ENCODE data around the gene GLIPR1L2. TPM values are rescaled to one million over a fixed set of nuclear protein-coding genes. Genes with fewer than 3 reads are reported as not detected.
"Not testable (repeated sequence)": the region's sequence is repeated elsewhere in the genome, so short reads cannot be mapped to it uniquely, and the experiment has no call there.

The GLIPR1L2 gene
- total RNA-seq, 4 donors from 2014 or later, result 0.15 to 0.29 (median 0.19) TPM; not detected in 1

GRCh38 chr12:75444429-75445136 is 53.7 kb downstream of the GLIPR1L2 start:
- no peak for DNase-seq
- WGBS, 2 donors, result 79 to 83% methylated on average over 5 to 6 of the region's 6 CpGs
- H3K4me1 ChIP-seq, result no peaks in the 10 kb centered on the region
- intact Hi-C loops (cut with DNase I), result no loop called here
- H3K27me3 ChIP-seq, result peaks cover 0 to 14% (median 0%) of the 10 kb centered on the region in 4 donors
- H3K4me3 ChIP-seq, result no peak overlapping the region
- no peak overlapping the region for H3K27ac ChIP-seq
- H3K36me3 ChIP-seq, result no peaks in the 10 kb centered on the region
- H3K9me3 ChIP-seq, result no peaks in the 10 kb centered on the region
- no peak for TF ChIP-seq POLR2A (IDR thresholded peaks at IDR 0.05)
- no peak for TF ChIP-seq CTCF (IDR thresholded peaks at IDR 0.05)

GRCh38 chr12:75445137-75445507 is 54.2 kb downstream of the GLIPR1L2 start:
- intact Hi-C loops (cut with DNase I), result not testable (repeated sequence)

GRCh38 chr12:75446857-75447256 is 56.0 kb downstream of the GLIPR1L2 start:
- no peak overlapping the region for H3K27ac ChIP-seq
- intact Hi-C loops (cut with DNase I), result no loop called here
- peaks cover 0 to 2% (median 0%) of the 10 kb centered on the region in 4 donors for H3K27me3 ChIP-seq
- no peaks in the 10 kb centered on the region for H3K36me3 ChIP-seq
- no peak for TF ChIP-seq CTCF (IDR thresholded peaks at IDR 0.05)
- no peak for TF ChIP-seq POLR2A (IDR thresholded peaks at IDR 0.05)
- DNase-seq, result no peak
- no peaks in the 10 kb centered on the region for H3K4me1 ChIP-seq
- no peaks in the 10 kb centered on the region for H3K9me3 ChIP-seq
- no peak overlapping the region for H3K4me3 ChIP-seq

More at GRCh38 chr12:75445137-75445507, 54.2 kb downstream of the GLIPR1L2 start:
- H3K4me1 ChIP-seq, DNase-seq, H3K36me3 ChIP-seq, H3K9me3 ChIP-seq, H3K27ac ChIP-seq, H3K4me3 ChIP-seq: not testable (repeated sequence)
- WGBS, 2 donors, result 77 to 87% methylated on average over 6 to 7 of the region's 7 CpGs
- peaks cover 0 to 14% (median 0%) of the 10 kb centered on the region in 4 donors for H3K27me3 ChIP-seq

- TF ChIP-seq CTCF (IDR thresholded peaks at IDR 0.05) (no peak), POLR2A (IDR thresholded peaks at IDR 0.05) (no peak)
- Histone ChIP-seq H3K27me3 (no peaks in the 10 kb centered on the region), H3K9me3 (no peaks in the 10 kb centered on the region), H3K36me3 (no peaks in the 10 kb centered on the region), H3K27ac (no peak overlapping the region), H3K4me3 (no peak overlapping the region), H3K4me1 (no peaks in the 10 kb centered on the region)
- WGBS, 2 donors, result 32 to 49% methylated on average over 4 of the region's 4 CpGs
- DNase-seq, result no peak
- intact Hi-C loops (cut with DNase I), result no loop called here
Measured at GRCh38 chr12:75447691-75448393, 57.0 kb downstream of the GLIPR1L2 start.

GRCh38 chr12:75452675-75453330 is 61.9 kb downstream of the GLIPR1L2 start:
- H3K27ac ChIP-seq, result no peak overlapping the region
- H3K4me3 ChIP-seq, result no peak overlapping the region
- no peak for TF ChIP-seq CTCF (IDR thresholded peaks at IDR 0.05)
- no peak for TF ChIP-seq POLR2A (IDR thresholded peaks at IDR 0.05)
- intact Hi-C loops (cut with DNase I), result no loop called here
- no peaks in the 10 kb centered on the region for H3K4me1 ChIP-seq
- H3K27me3 ChIP-seq, result no peaks in the 10 kb centered on the region
- DNase-seq, result no peak
- 59 to 74% methylated on average over 2 to 3 of the region's 3 CpGs for WGBS, 2 donors
- H3K36me3 ChIP-seq, result no peaks in the 10 kb centered on the region
- H3K9me3 ChIP-seq, result peaks cover 0 to 3% (median 0%) of the 10 kb centered on the region in 3 donors

All from esophagus squamous epithelium (tissue), 5 donors.